Stimulated activated memory B cell treated with anti-CD40 and anti-IgM and Interleukin-4, amounts not matched to agents 10 μg/mL and 1 μg/mL and 100 μg/mL, for 72 hours (primary cell): ENCODE results near the gene PAPPA.

Source experiments
- ATAC-seq: fragments of 150-1000 bp; cut with Tn5 transposase; 2 replicates; pipeline ENCODE4 v1.10.0; 2021
- H3K27ac Mint-ChIP-seq: one replicate; pipeline ENCODE4 v1.8.0; 2022; ENCODE audit warnings: mild to moderate bottlenecking, mixed read lengths
- H3K27me3 Mint-ChIP-seq: one replicate; pipeline ENCODE4 v1.8.0; 2022; ENCODE audit warnings: mixed read lengths
- H3K36me3 Mint-ChIP-seq: one replicate; pipeline ENCODE4 v1.8.0; 2022; ENCODE audit warnings: mixed read lengths
- H3K4me1 Mint-ChIP-seq: one replicate; pipeline ENCODE4 v1.8.0; 2022; ENCODE audit warnings: mixed read lengths
- H3K4me3 Mint-ChIP-seq: one replicate; pipeline ENCODE4 v1.8.0; 2022; ENCODE audit warnings: mild to moderate bottlenecking, moderate library complexity, mixed read lengths
- H3K9me3 Mint-ChIP-seq: one replicate; pipeline ENCODE4 v1.8.0; 2022; ENCODE audit warnings: mixed read lengths

PAPPA gene

GRCh38 chr9:116437411-116438370, 284.1 kb downstream of the PAPPA start:
- H3K9me3 Mint-ChIP-seq: no peaks in the 10 kb centered on the region
- no peaks in the 10 kb centered on the region for H3K27me3 Mint-ChIP-seq
- no peak overlapping the region for H3K4me3 Mint-ChIP-seq
- peaks cover 43% of the 10 kb centered on the region for H3K36me3 Mint-ChIP-seq
- no peak for ATAC-seq
- no peaks in the 10 kb centered on the region for H3K4me1 Mint-ChIP-seq
- H3K27ac Mint-ChIP-seq: no peak overlapping the region

DNA sequence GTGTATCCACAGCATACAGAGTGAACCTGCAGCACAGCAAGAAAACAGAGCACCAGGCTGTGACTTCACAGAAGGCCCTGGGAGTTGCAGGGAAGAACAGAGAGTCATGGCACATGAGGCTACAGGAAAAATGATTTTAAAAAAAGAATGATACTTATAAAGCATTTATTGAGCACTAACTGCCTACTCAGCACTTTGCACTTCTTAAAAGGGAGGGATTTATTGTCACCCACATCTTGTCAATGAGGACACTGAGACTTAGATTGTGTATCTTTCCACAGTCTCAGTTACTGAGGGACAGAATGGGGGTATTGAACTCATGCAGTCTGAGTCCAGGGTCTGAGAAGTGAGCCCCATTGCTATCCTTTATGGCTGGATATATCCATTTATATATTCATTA, 288.9 kb downstream of the PAPPA start:
- Mint-ChIP-seq H3K4me1 (no peaks in the 10 kb centered on the region), H3K27me3 (no peaks in the 10 kb centered on the region), H3K9me3 (no peaks in the 10 kb centered on the region), H3K27ac (no peak overlapping the region), H3K36me3 (peaks cover 39% of the 10 kb centered on the region), H3K4me3 (no peak overlapping the region)
- ATAC-seq: no peak

- Mint-ChIP-seq H3K27me3 (no peaks in the 10 kb centered on the region), H3K9me3 (no peaks in the 10 kb centered on the region), H3K36me3 (no peaks in the 10 kb centered on the region), H3K27ac (no peak overlapping the region), H3K4me1 (no peaks in the 10 kb centered on the region), H3K4me3 (no peak overlapping the region)
- no peak for ATAC-seq
Measured at GRCh38 chr9:116447934-116448333, 294.3 kb downstream of the PAPPA start.

DNA sequence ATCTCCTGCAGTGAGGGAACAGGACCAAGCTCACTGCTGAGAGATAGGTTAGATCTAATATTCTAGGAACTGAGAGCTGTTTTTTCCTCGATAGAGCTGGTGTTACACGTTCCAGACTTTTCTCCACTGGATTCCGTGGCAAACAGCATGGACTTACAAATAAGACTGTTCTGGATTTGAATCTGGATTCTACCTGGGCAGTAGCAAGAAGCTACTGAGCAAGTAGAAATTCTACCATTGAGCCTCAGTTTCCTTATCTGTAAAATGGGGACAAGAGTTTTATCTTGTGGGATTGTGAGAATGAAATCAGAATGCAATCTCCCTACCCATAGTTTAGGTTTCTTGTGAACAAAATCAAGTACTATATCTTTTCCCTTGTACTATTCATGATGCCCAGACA, 294.8 kb downstream of the PAPPA start:
- Mint-ChIP-seq H3K9me3 (no peaks in the 10 kb centered on the region), H3K4me3 (no peak overlapping the region), H3K27me3 (no peaks in the 10 kb centered on the region), H3K4me1 (no peaks in the 10 kb centered on the region), H3K36me3 (no peaks in the 10 kb centered on the region), H3K27ac (no peak overlapping the region)
- ATAC-seq: no peak

- H3K4me1 Mint-ChIP-seq: no peaks in the 10 kb centered on the region
- ATAC-seq: no peak
Measured at GRCh38 chr9:116449949-116450348, 296.4 kb downstream of the PAPPA start.

GRCh38 chr9:116450378-116451139, 297.0 kb downstream of the PAPPA start:
- no peaks in the 10 kb centered on the region for H3K4me1 Mint-ChIP-seq
- no peak overlapping the region for H3K27ac Mint-ChIP-seq
- no peak overlapping the region for H3K4me3 Mint-ChIP-seq
- ATAC-seq: peak; percentile 89
- H3K27me3 Mint-ChIP-seq: no peaks in the 10 kb centered on the region
- H3K36me3 Mint-ChIP-seq: no peaks in the 10 kb centered on the region
- H3K9me3 Mint-ChIP-seq: no peaks in the 10 kb centered on the region

More at GRCh38 chr9:116449949-116450348, 296.4 kb downstream of the PAPPA start:
- no peak overlapping the region for H3K4me3 Mint-ChIP-seq
- H3K36me3 Mint-ChIP-seq: no peaks in the 10 kb centered on the region
- no peaks in the 10 kb centered on the region for H3K27me3 Mint-ChIP-seq
- no peak overlapping the region for H3K27ac Mint-ChIP-seq
- no peaks in the 10 kb centered on the region for H3K9me3 Mint-ChIP-seq

- Mint-ChIP-seq H3K27me3 (no peaks in the 10 kb centered on the region), H3K36me3 (peaks cover 8% of the 10 kb centered on the region), H3K9me3 (peaks cover 7% of the 10 kb centered on the region), H3K27ac (no peak overlapping the region), H3K4me1 (no peaks in the 10 kb centered on the region), H3K4me3 (no peak overlapping the region)
- no peak for ATAC-seq
Measured at GRCh38 chr9:116451500-116452115, 298.0 kb downstream of the PAPPA start.
